ENCODE data around the gene MMP14. TPM values are rescaled to one million over a fixed set of nuclear protein-coding genes. Genes with fewer than 3 reads are reported as not detected.

The MMP14 gene
- total and polyA plus RNA-seq, 2 of the 13 experiments (the other 11 are each of a cell fraction or from before 2014, with no cell fraction given) = 5.2 to 9.8 TPM

- TF ChIP-seq PRDM15 (CRISPR knock-in tag; IDR thresholded peaks at IDR 0.05) (no peak), ZSCAN30 (CRISPR knock-in tag; IDR thresholded peaks at IDR 0.05) (no peak), PHF21A (CRISPR knock-in tag; IDR thresholded peaks at IDR 0.05) (peak; percentile 89), PHF20 (CRISPR knock-in tag; IDR thresholded peaks at IDR 0.05) (peak; percentile 52; the same call in 1 of the 2 replicates), FOXO1 (CRISPR knock-in tag; IDR thresholded peaks at IDR 0.05) (peak; percentile 62; the same call in 1 of the 2 replicates), POGZ (CRISPR knock-in tag; IDR thresholded peaks at IDR 0.05) (peak; percentile 84), MEF2D (CRISPR knock-in tag; IDR thresholded peaks at IDR 0.05) (no peak), ZNF530 (CRISPR knock-in tag; IDR thresholded peaks at IDR 0.05; ENCODE audit: low read depth) (no peak), ZNF547 (CRISPR knock-in tag; IDR thresholded peaks at IDR 0.05) (peak; percentile 92), ZFP37 (CRISPR knock-in tag; IDR thresholded peaks at IDR 0.05; ENCODE audit: borderline replicate concordance) (no peak), DR1 (CRISPR knock-in tag; IDR thresholded peaks at IDR 0.05) (no peak), EP300 (IDR thresholded peaks at IDR 0.05; ENCODE audit: low read depth in 2 of 2, low read length in 2 of 2) (no peak), EP300 (CRISPR knock-in tag; IDR thresholded peaks at IDR 0.05; ENCODE audit: borderline replicate concordance) (peak; percentile 61; the same call in 1 of the 2 replicates), PREB (CRISPR knock-in tag; IDR thresholded peaks at IDR 0.05) (no peak), KDM4B (CRISPR knock-in tag; IDR thresholded peaks at IDR 0.05) (peak; percentile 86; the same call in 1 of the 2 replicates), PPARG (CRISPR knock-in tag; conservative IDR thresholded peaks at IDR 0.05) (no peak; the same call in 1 of the 2 replicates), ZBTB20 (CRISPR knock-in tag; IDR thresholded peaks at IDR 0.05; ENCODE audit: borderline replicate concordance, low read depth) (peak; percentile 78; the same call in 1 of the 2 replicates), ARNTL (CRISPR knock-in tag; IDR thresholded peaks at IDR 0.05) (peak; percentile 81), ZMYM2 (CRISPR knock-in tag; IDR thresholded peaks at IDR 0.05) (0 out of 2 replicates have a peak, but pooled peaks have one; percentile 60), HNRNPH1 (optimal IDR thresholded peaks at IDR 0.05; ENCODE audit: low read depth, low read length) (peak; percentile 88), THAP11 (CRISPR knock-in tag; IDR thresholded peaks at IDR 0.05) (peak; percentile 75; the same call in 1 of the 2 replicates)
- TF ChIP-seq, protein P1, sequence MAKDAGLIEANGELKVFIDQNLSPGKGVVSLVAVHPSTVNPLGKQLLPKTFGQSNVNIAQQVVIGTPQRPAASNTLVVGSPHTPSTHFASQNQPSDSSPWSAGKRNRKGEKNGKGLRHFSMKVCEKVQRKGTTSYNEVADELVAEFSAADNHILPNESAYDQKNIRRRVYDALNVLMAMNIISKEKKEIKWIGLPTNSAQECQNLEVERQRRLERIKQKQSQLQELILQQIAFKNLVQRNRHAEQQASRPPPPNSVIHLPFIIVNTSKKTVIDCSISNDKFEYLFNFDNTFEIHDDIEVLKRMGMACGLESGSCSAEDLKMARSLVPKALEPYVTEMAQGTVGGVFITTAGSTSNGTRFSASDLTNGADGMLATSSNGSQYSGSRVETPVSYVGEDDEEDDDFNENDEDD (CRISPR knock-in tag; IDR thresholded peaks at IDR 0.05; ENCODE audit: borderline replicate concordance) = peak; percentile 68
- TF ChIP-seq, protein P2, sequence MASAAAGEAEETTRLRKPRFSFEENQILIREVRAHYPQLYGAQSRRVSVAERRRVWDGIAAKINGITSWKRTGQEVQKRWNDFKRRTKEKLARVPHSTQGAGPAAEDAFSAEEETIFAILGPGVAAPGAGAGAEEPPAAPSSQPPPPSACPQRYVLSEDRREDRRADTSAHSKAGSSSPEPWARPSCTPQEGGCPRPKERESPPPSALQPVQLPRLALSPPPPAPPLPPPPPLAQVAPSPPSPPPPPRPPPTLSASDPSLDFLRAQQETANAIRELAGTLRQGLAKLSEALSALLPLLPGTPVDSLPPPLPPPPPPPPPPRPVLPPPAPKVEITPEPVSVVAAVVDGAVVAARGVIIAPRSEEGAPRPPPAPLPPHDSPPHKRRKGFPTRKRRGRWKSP (CRISPR knock-in tag; IDR thresholded peaks at IDR 0.05) = peak; percentile 93; the same call in 1 of the 2 replicates
Observed at GRCh38 chr14:22852940-22853767, 16.8 kb downstream of the MMP14 start (continued).
